Hepatocyte (in vitro differentiated cells): ENCODE results near the gene PRDM16.

Experiments
- CTCF ChIP-seq: fragments of 200-600 bp; sonication (generic); IDR thresholded peaks from 2 replicates; pipeline ENCODE4 v1.5.1; 2016; ENCODE audit warnings: antibody characterized with exemption, mild to moderate bottlenecking; ENCODE audit not compliant: poor library complexity
- EZH2 ChIP-seq: fragments of 200-600 bp; sonication (generic); IDR thresholded peaks from 2 replicates; pipeline ENCODE4 v1.6.1; 2016; ENCODE audit warnings: antibody characterized with exemption, mild to moderate bottlenecking, borderline replicate concordance
- EZH2phosphoT487 ChIP-seq: fragments of 200-600 bp; sonication (generic); IDR thresholded peaks from one replicate; pipeline ENCODE4 v1.6.1; 2018; ENCODE audit warnings: antibody characterized with exemption, mild to moderate bottlenecking, low read depth, moderate library complexity; ENCODE audit not compliant: unreplicated experiment, severe bottlenecking

- TF ChIP-seq EZH2phosphoT487 (no peak), CTCF (no peak), EZH2 (no peak)
These were observed 314.7 kb downstream of the PRDM16 start for GRCh38 chr1:3383679-3384078.
